HG02571 (cell line): ENCODE data around the gene FLYWCH1.
"Not testable (repeated sequence)": the region's sequence is repeated elsewhere in the genome, so short reads cannot be mapped to it uniquely, and the experiment has no call there.

ENCODE experiments used
- ATAC-seq: cut with Tn5 transposase; IDR thresholded peaks from one replicate; pipeline ENCODE4 v1.9.1; 2021; ENCODE audit warnings: mild to moderate bottlenecking, moderate library complexity; ENCODE audit not compliant: unreplicated experiment

Gene FLYWCH1

GRCh38 chr16:2899564-2900072 is 12.1 kb upstream of the FLYWCH1 start:
- no peak for ATAC-seq

GRCh38 chr16:2900526-2901075 is 11.1 kb upstream of the FLYWCH1 start:
- no peak for ATAC-seq

- ATAC-seq, result no peak
Measured at GRCh38 chr16:2902337-2903130, 9.2 kb upstream of the FLYWCH1 start.

- ATAC-seq, result peak; percentile 40
Measured at GRCh38 chr16:2904100-2904921, 7.4 kb upstream of the FLYWCH1 start.

- ATAC-seq, result peak; percentile 5
Measured at GRCh38 chr16:2904922-2905240, 6.8 kb upstream of the FLYWCH1 start.

GRCh38 chr16:2905241-2905987 is 6.3 kb upstream of the FLYWCH1 start:
- peak; percentile 71 for ATAC-seq

GRCh38 chr16:2905988-2906387 is 5.7 kb upstream of the FLYWCH1 start:
- no peak for ATAC-seq

- not testable (repeated sequence) for ATAC-seq
Measured at GRCh38 chr16:2907084-2907753, 4.5 kb upstream of the FLYWCH1 start.

GRCh38 chr16:2910441-2910969 is 1.2 kb upstream of the FLYWCH1 start:
- ATAC-seq, result no peak

- ATAC-seq, result no peak
Measured at GRCh38 chr16:2912330-2913199, 834 bp downstream of the FLYWCH1 start.

GRCh38 chr16:2913603-2914002 is 1.9 kb downstream of the FLYWCH1 start:
- ATAC-seq, result no peak

GRCh38 chr16:2914233-2914632 is 2.5 kb downstream of the FLYWCH1 start:
- ATAC-seq, result no peak

GRCh38 chr16:2915196-2915929 is 3.6 kb downstream of the FLYWCH1 start:
- ATAC-seq, result no peak

- ATAC-seq, result no peak
Measured at GRCh38 chr16:2919511-2920255, 8.0 kb downstream of the FLYWCH1 start.

GRCh38 chr16:2923481-2923880 is 11.8 kb downstream of the FLYWCH1 start:
- no peak for ATAC-seq

- ATAC-seq, result no peak
Measured at GRCh38 chr16:2924901-2925755, 13.4 kb downstream of the FLYWCH1 start.
